AG09309 (cell line): ENCODE results near the gene TTC13.

ENCODE experiments used
- DNase-seq: peaks from one replicate; pipeline ENCODE4 v3.0.0-alpha.2; 2010; ENCODE audit warnings: low read depth
- H3K4me3 ChIP-seq: 2 replicates; pipeline ENCODE4 v1.5.1; 2011; ENCODE audit warnings: mild to moderate bottlenecking, low read depth, low read length, moderate library complexity; ENCODE audit not compliant: control insufficient read depth
- CTCF ChIP-seq: IDR thresholded peaks from 2 replicates; pipeline ENCODE4 v1.5.1; 2011; ENCODE audit warnings: mild to moderate bottlenecking, low read depth, low read length, inconsistent platforms; ENCODE audit not compliant: insufficient read depth, control insufficient read depth; ENCODE audit errors: missing control alignments

The TTC13 gene

GRCh38 chr1:230982696-230983095 lies 4.0 kb upstream of the TTC13 start:
- no peak for TF ChIP-seq CTCF
- DNase-seq, result peak; percentile 48
- H3K4me3 ChIP-seq, result no peak overlapping the region

- H3K4me3 ChIP-seq, result peak overlapping the region; percentile 94
- no peak for DNase-seq
- no peak for TF ChIP-seq CTCF
Measured at GRCh38 chr1:230979952-230980351, 1.3 kb upstream of the TTC13 start.

- H3K4me3 ChIP-seq, result peak overlapping the region; percentile 94
- DNase-seq, result no peak
- TF ChIP-seq CTCF, result no peak
Measured at GRCh38 chr1:230979389-230979716, 692 bp upstream of the TTC13 start.

- no peak for TF ChIP-seq CTCF
- DNase-seq, result no peak
- H3K4me3 ChIP-seq, result peak overlapping the region; percentile 94
Measured at GRCh38 chr1:230977761-230978490, 735 bp downstream of the TTC13 start.

- H3K4me3 ChIP-seq, result no peak overlapping the region
- no peak for DNase-seq
- no peak for TF ChIP-seq CTCF
Measured at GRCh38 chr1:230976825-230977747, 1.6 kb downstream of the TTC13 start.

GRCh38 chr1:230976360-230976759 lies 2.3 kb downstream of the TTC13 start:
- no peak for TF ChIP-seq CTCF
- H3K4me3 ChIP-seq, result no peak overlapping the region
- no peak for DNase-seq
